A549 (cell line): ENCODE results near the gene COPZ2.

Experiments
- JUNB ChIP-seq: fragments of >200 bp; sonication (Bioruptor Twin); formaldehyde crosslinking; IDR thresholded peaks from 2 replicates; pipeline ENCODE4 v1.6.1; 2016
- KDM1A ChIP-seq: fragments of 200-600 bp; sonication (generic); IDR thresholded peaks from 2 replicates; pipeline ENCODE4 v1.6.1; 2016; ENCODE audit warnings: low read depth, mild to moderate bottlenecking
- MAX ChIP-seq: IDR thresholded peaks from 2 replicates; pipeline ENCODE4 v1.6.1; 2012
- POLR2A ChIP-seq: IDR thresholded peaks from 2 replicates; pipeline ENCODE4 v1.6.1; 2012; ENCODE audit warnings: mild to moderate bottlenecking, low read length
- RFX5 ChIP-seq: fragments of 450-650 bp; IDR thresholded peaks from 2 replicates; pipeline ENCODE4 v1.7.1; 2014; ENCODE audit warnings: antibody characterized with exemption, mild to moderate bottlenecking, moderate library complexity
- SMC3 ChIP-seq: fragments of >200 bp; sonication (Bioruptor Twin); formaldehyde crosslinking; IDR thresholded peaks from 3 replicates; pipeline ENCODE4 v1.6.1; 2018; ENCODE audit warnings: inconsistent platforms
- TF ChIP-seq, protein P1 (sequence below): fragments of >200 bp; sonication (Bioruptor Twin); formaldehyde crosslinking; IDR thresholded peaks from 3 replicates; pipeline ENCODE4 v1.5.1; 2016
- TF ChIP-seq, protein P2 (sequence below): fragments of 200-600 bp; sonication (generic); IDR thresholded peaks from 2 replicates; pipeline ENCODE4 v1.6.1; 2016; ENCODE audit warnings: antibody characterized with exemption, mild to moderate bottlenecking, moderate library complexity
- TF ChIP-seq, protein P3 (sequence below): fragments of 450-650 bp; IDR thresholded peaks from 2 replicates; pipeline ENCODE4 v1.6.1; 2014; ENCODE audit warnings: antibody characterized with exemption
- TF ChIP-seq, protein P4 (sequence below): fragments of 150-350 bp; IDR thresholded peaks from 2 replicates; pipeline ENCODE4 v1.6.1; 2014; ENCODE audit warnings: low read depth, mild to moderate bottlenecking, low read length

GRCh38 chr17:47995241-47995935, 42.2 kb downstream of the COPZ2 start:
- TF ChIP-seq, protein P1, sequence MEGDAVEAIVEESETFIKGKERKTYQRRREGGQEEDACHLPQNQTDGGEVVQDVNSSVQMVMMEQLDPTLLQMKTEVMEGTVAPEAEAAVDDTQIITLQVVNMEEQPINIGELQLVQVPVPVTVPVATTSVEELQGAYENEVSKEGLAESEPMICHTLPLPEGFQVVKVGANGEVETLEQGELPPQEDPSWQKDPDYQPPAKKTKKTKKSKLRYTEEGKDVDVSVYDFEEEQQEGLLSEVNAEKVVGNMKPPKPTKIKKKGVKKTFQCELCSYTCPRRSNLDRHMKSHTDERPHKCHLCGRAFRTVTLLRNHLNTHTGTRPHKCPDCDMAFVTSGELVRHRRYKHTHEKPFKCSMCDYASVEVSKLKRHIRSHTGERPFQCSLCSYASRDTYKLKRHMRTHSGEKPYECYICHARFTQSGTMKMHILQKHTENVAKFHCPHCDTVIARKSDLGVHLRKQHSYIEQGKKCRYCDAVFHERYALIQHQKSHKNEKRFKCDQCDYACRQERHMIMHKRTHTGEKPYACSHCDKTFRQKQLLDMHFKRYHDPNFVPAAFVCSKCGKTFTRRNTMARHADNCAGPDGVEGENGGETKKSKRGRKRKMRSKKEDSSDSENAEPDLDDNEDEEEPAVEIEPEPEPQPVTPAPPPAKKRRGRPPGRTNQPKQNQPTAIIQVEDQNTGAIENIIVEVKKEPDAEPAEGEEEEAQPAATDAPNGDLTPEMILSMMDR, result no peak
- TF ChIP-seq POLR2A (no peak), MAX (no peak), RFX5 (no peak), KDM1A (no peak), JUNB (no peak), SMC3 (no peak)
- TF ChIP-seq, protein P2, sequence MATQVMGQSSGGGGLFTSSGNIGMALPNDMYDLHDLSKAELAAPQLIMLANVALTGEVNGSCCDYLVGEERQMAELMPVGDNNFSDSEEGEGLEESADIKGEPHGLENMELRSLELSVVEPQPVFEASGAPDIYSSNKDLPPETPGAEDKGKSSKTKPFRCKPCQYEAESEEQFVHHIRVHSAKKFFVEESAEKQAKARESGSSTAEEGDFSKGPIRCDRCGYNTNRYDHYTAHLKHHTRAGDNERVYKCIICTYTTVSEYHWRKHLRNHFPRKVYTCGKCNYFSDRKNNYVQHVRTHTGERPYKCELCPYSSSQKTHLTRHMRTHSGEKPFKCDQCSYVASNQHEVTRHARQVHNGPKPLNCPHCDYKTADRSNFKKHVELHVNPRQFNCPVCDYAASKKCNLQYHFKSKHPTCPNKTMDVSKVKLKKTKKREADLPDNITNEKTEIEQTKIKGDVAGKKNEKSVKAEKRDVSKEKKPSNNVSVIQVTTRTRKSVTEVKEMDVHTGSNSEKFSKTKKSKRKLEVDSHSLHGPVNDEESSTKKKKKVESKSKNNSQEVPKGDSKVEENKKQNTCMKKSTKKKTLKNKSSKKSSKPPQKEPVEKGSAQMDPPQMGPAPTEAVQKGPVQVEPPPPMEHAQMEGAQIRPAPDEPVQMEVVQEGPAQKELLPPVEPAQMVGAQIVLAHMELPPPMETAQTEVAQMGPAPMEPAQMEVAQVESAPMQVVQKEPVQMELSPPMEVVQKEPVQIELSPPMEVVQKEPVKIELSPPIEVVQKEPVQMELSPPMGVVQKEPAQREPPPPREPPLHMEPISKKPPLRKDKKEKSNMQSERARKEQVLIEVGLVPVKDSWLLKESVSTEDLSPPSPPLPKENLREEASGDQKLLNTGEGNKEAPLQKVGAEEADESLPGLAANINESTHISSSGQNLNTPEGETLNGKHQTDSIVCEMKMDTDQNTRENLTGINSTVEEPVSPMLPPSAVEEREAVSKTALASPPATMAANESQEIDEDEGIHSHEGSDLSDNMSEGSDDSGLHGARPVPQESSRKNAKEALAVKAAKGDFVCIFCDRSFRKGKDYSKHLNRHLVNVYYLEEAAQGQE, result no peak
- TF ChIP-seq, protein P3, sequence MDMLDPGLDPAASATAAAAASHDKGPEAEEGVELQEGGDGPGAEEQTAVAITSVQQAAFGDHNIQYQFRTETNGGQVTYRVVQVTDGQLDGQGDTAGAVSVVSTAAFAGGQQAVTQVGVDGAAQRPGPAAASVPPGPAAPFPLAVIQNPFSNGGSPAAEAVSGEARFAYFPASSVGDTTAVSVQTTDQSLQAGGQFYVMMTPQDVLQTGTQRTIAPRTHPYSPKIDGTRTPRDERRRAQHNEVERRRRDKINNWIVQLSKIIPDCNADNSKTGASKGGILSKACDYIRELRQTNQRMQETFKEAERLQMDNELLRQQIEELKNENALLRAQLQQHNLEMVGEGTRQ, result no peak
- TF ChIP-seq, protein P4, sequence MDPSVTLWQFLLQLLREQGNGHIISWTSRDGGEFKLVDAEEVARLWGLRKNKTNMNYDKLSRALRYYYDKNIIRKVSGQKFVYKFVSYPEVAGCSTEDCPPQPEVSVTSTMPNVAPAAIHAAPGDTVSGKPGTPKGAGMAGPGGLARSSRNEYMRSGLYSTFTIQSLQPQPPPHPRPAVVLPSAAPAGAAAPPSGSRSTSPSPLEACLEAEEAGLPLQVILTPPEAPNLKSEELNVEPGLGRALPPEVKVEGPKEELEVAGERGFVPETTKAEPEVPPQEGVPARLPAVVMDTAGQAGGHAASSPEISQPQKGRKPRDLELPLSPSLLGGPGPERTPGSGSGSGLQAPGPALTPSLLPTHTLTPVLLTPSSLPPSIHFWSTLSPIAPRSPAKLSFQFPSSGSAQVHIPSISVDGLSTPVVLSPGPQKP, result no peak
